H1 (cell line): ENCODE measurements around the gene DXO. TPM values are rescaled to one million over a fixed set of nuclear protein-coding genes. Genes with fewer than 3 reads are reported as not detected.

Source experiments
- CTCF ChIA-PET: fragments of 300-600 bp; sonication (Branson Sonifier 250); formaldehyde crosslinking; loops from one replicate; lab custom pipeline; 2021; ENCODE audit not compliant: partially characterized antibody; lab: Charles Lee
- POLR2A ChIA-PET: fragments of 300-600 bp; sonication (Branson Sonifier 250); formaldehyde crosslinking; loops from one replicate; lab custom pipeline; 2021; ENCODE audit warnings: inconsistent platforms; ENCODE audit not compliant: partially characterized antibody; lab: Charles Lee
- DNase-seq, 2 experiments: peaks; one replicate each; pipeline versions ENCODE4 v3.0.0 to v3.0.0-alpha.2; 2010 to 2022; ENCODE audit warnings: low spot score in 2 of 2, low read depth in 1 of 2, mixed read lengths in 1 of 2
- FAIRE-seq: peaks from 2 replicates; lab custom pipeline; 2011; peaks lifted over from hg19 to GRCh38; lab: Jason Lieb, UNC
- H2AFZ ChIP-seq: 2 replicates; pipeline ENCODE4 v1.8.1; 2012; ENCODE audit warnings: low read length, inconsistent platforms
- H2AK5ac ChIP-seq: 2 replicates; pipeline ENCODE4 v1.6.1; 2013; ENCODE audit warnings: low read depth, low read length
- H2BK120ac ChIP-seq: replicated peaks from 2 replicates; pipeline ENCODE3; 2013; ENCODE audit warnings: low read depth, low read length, inconsistent platforms
- H2BK12ac ChIP-seq: 2 replicates; pipeline ENCODE4 v1.6.1; 2013; ENCODE audit warnings: low read depth, low read length
- H2BK15ac ChIP-seq: 2 replicates; pipeline ENCODE4 v1.6.1; 2013; ENCODE audit warnings: low read length
- H2BK20ac ChIP-seq: 2 replicates; pipeline ENCODE4 v1.6.1; 2013; ENCODE audit warnings: low read length
- H2BK5ac ChIP-seq: 2 replicates; pipeline ENCODE4 v1.6.1; 2013; ENCODE audit warnings: low read depth, low read length
- H3K14ac ChIP-seq: 2 replicates; pipeline ENCODE4 v1.6.1; 2013; ENCODE audit warnings: inconsistent platforms; ENCODE audit not compliant: insufficient read length
- H3K18ac ChIP-seq: 2 replicates; pipeline ENCODE4 v1.6.1; 2013; ENCODE audit warnings: low read length; ENCODE audit errors: extremely low read depth
- H3K23ac ChIP-seq: 2 replicates; pipeline ENCODE4 v1.6.1; 2013; ENCODE audit warnings: inconsistent platforms; ENCODE audit not compliant: insufficient read length
- H3K23me2 ChIP-seq: 2 replicates; pipeline ENCODE4 v1.6.1; 2013; ENCODE audit warnings: low read depth, low read length
- H3K27ac ChIP-seq: 2 replicates; pipeline ENCODE4 v1.6.1; 2011; ENCODE audit warnings: low read depth, low read length, inconsistent platforms
- H3K27me3 ChIP-seq, 4 experiments: replicated peaks in 1 of 4; 1 replicate in 1 of 4; 2 replicates in 3 of 4; pipeline versions ENCODE4 v1.6.1 to v1.8.1; 2011 to 2013; ENCODE audit warnings: low read length in 3 of 4, mild to moderate bottlenecking in 3 of 4, inconsistent platforms in 2 of 4, mixed read lengths in 2 of 4, moderate library complexity in 1 of 4; ENCODE audit not compliant: control insufficient read depth in 3 of 4, insufficient read depth in 3 of 4; ENCODE audit errors: extremely low read depth in 1 of 4
- H3K36me3 ChIP-seq, 4 experiments: 2 replicates each; pipeline versions ENCODE4 v1.6.1 to v1.8.1; 2011 to 2013; ENCODE audit warnings: mild to moderate bottlenecking in 4 of 4, low read length in 3 of 4, moderate library complexity in 2 of 4, control low read depth in 1 of 4, inconsistent platforms in 1 of 4; ENCODE audit not compliant: insufficient read depth in 4 of 4, control insufficient read depth in 2 of 4
- H3K4ac ChIP-seq: replicated peaks from 2 replicates; pipeline ENCODE3; 2013; ENCODE audit warnings: low read length, low read depth, mixed read lengths, inconsistent platforms; ENCODE audit not compliant: insufficient read length
- H3K4me1 ChIP-seq, 4 experiments: replicated peaks in 1 of 4; 1 replicate in 1 of 4; 2 replicates in 3 of 4; pipeline versions ENCODE4 v1.6.1 to v1.8.1; 2011 to 2013; ENCODE audit warnings: low read length in 3 of 4, inconsistent platforms in 2 of 4, mixed read lengths in 1 of 4; ENCODE audit not compliant: insufficient read depth in 4 of 4, control insufficient read depth in 3 of 4
- H3K4me2 ChIP-seq, 2 experiments: 2 replicates each; pipeline versions ENCODE4 v1.6.1 to v1.8.1; 2011 to 2013; ENCODE audit warnings: low read depth in 2 of 2, low read length in 2 of 2, control low read depth in 1 of 2, inconsistent platforms in 1 of 2, mild to moderate bottlenecking in 1 of 2; ENCODE audit not compliant: insufficient read depth in 1 of 2
- H3K4me3 ChIP-seq, 4 experiments: fragments of 200-600, 300-600 bp in 1 of 4; sonication (generic), shearing (Covaris generic), sonication (Bioruptor Twin) in 1 of 4; 2 replicates each; pipeline versions ENCODE4 v1.5.1 to v1.8.1; 2011 to 2016; ENCODE audit warnings: low read length in 4 of 4, low read depth in 3 of 4, control low read depth in 2 of 4, inconsistent platforms in 2 of 4, mild to moderate bottlenecking in 2 of 4, mixed read lengths in 1 of 4, moderate library complexity in 1 of 4; ENCODE audit not compliant: insufficient read depth in 2 of 4; ENCODE audit errors: extremely low read depth in 1 of 4
- H3K56ac ChIP-seq: replicated peaks from 2 replicates; pipeline ENCODE3; 2013; ENCODE audit warnings: low read depth, mild to moderate bottlenecking, mixed read lengths, low read length, inconsistent platforms; ENCODE audit not compliant: insufficient read length
- H3K79me1 ChIP-seq: 2 replicates; pipeline ENCODE4 v1.6.1; 2013; ENCODE audit warnings: low read depth, low read length, control low read depth
- H3K79me2 ChIP-seq, 2 experiments: 2 replicates each; pipeline versions ENCODE4 v1.6.1 to v1.8.1; 2012 to 2013; ENCODE audit warnings: low read length in 2 of 2, mild to moderate bottlenecking in 2 of 2, inconsistent platforms in 1 of 2; ENCODE audit not compliant: insufficient read depth in 2 of 2, control insufficient read depth in 1 of 2
- H3K9ac ChIP-seq, 4 experiments: replicated peaks in 1 of 4; 1 replicate in 1 of 4; 2 replicates in 3 of 4; pipeline versions ENCODE4 v1.6.1 to v1.8.1; 2011 to 2013; ENCODE audit warnings: low read depth in 3 of 4, low read length in 3 of 4, control low read depth in 2 of 4, mild to moderate bottlenecking in 2 of 4, moderate library complexity in 2 of 4, inconsistent platforms in 1 of 4; ENCODE audit errors: extremely low read depth in 1 of 4
- H3K9me3 ChIP-seq, 2 experiments: 2 replicates each; pipeline versions ENCODE4 v1.6.1 to v1.8.1; 2012 to 2013; ENCODE audit warnings: mild to moderate bottlenecking in 2 of 2, moderate library complexity in 2 of 2, control low read depth in 1 of 2, inconsistent platforms in 1 of 2, low read depth in 1 of 2, low read length in 1 of 2, mixed read lengths in 1 of 2; ENCODE audit not compliant: insufficient read depth in 2 of 2
- H4K20me1 ChIP-seq, 2 experiments: replicated peaks in 1 of 2; 2 replicates each; pipeline versions ENCODE3 to v1.8.1; 2011 to 2013; ENCODE audit warnings: inconsistent platforms in 2 of 2, low read length in 2 of 2, mild to moderate bottlenecking in 1 of 2; ENCODE audit not compliant: insufficient read depth in 2 of 2, control insufficient read depth in 1 of 2
- H4K5ac ChIP-seq: 2 replicates; pipeline ENCODE4 v1.6.1; 2013; ENCODE audit warnings: low read length, low read depth, mixed read lengths, inconsistent platforms; ENCODE audit not compliant: insufficient read length
- H4K8ac ChIP-seq: 2 replicates; pipeline ENCODE4 v1.8.0; 2013; ENCODE audit warnings: mild to moderate bottlenecking, moderate library complexity, low read length, inconsistent platforms; ENCODE audit not compliant: insufficient read depth; ENCODE audit errors: extremely low read depth
- H4K91ac ChIP-seq: replicated peaks from 2 replicates; pipeline ENCODE3; 2013; ENCODE audit warnings: low read length, mixed read lengths, inconsistent platforms; ENCODE audit not compliant: insufficient read length
- NRF1 ChIP-seq: IDR thresholded peaks from 2 replicates; pipeline ENCODE4 v1.6.1; 2011; ENCODE audit warnings: mild to moderate bottlenecking, low read depth, low read length, improper control_type of control experiment
- POU5F1 ChIP-seq: IDR thresholded peaks from 2 replicates; pipeline ENCODE4 v1.6.1; 2011; ENCODE audit warnings: low read depth, mild to moderate bottlenecking, low read length, moderate library complexity
- SIX5 ChIP-seq: IDR thresholded peaks from 2 replicates; pipeline ENCODE4 v1.6.1; 2011; ENCODE audit warnings: mild to moderate bottlenecking, low read depth, low read length
- whole genome bisulfite sequencing, 2 experiments: shearing (Covaris generic) in 1 of 2; methylation state at CpG; one replicate each; pipeline versions ENCODE4 v1.1.6 to v1.1.7; 2013 to 2015; ENCODE audit warnings: low lambda C conversion rate in 2 of 2, mixed read lengths in 2 of 2, inconsistent platforms in 1 of 2, low coverage in 1 of 2, missing lambda C conversion rate in 1 of 2; ENCODE audit not compliant: insufficient replicate concordance in 2 of 2, insufficient coverage in 1 of 2, insufficient read length in 1 of 2; ENCODE audit errors: extremely low coverage in 1 of 2, missing lambda C conversion rate in 1 of 2; 5-methylcytosine and 5-hydroxymethylcytosine counted together
- polyA plus RNA-seq, 7 experiments: library from polyadenylated mRNA; depleted of rRNA in 3 of 7; stranded (reverse) in 5 of 7; unstranded in 2 of 7; fragments of >200 nt in 5 of 7; fragments of 200-250 nt in 2 of 7; gene quantifications; 1 replicate in 5 of 7; 2 replicates in 1 of 7; 4 replicates in 1 of 7; pipeline versions ENCODE4 v1.2.1 to v1.2.3, GENCODE V29; 2011 to 2013; ENCODE audit warnings: missing spikeins in 2 of 7, mixed read lengths in 2 of 7
- total RNA-seq: library from RNA; stranded (reverse); fragmentation: NEBNext Ultra II Directional; extraction: Animal tissue kit (Norgen Biotek cat#: 25700); gene quantifications from 2 replicates; pipeline ENCODE4 v1.2.1, GENCODE V29; 2021

Gene DXO
- total and polyA plus RNA-seq, 2 of the 8 experiments (the other 6 are each of a cell fraction or from before 2014, with no cell fraction given) = 14.7 to 23.9 TPM

GRCh38 chr6:31979238-31979898, 7.4 kb upstream of the DXO start:
- CTCF ChIA-PET = interaction anchor here (0.8 to 1.8 kb wide), 4 partner anchors 28 to 187 kb away, joined by 3 to 9 read pairs (median 4); no protein-coding TSS in a partner anchor
- FAIRE-seq = no peak

More at GRCh38 chr6:31979238-31979898, 7.4 kb upstream of the DXO start:
- Histone ChIP-seq H4K8ac (no peak overlapping the region), H3K27me3 (no peaks in the 10 kb centered on the region), H3K9ac (no peak overlapping the region), H2BK120ac (no peak overlapping the region), H3K4me1 (no peaks in the 10 kb centered on the region), H2AFZ (no peak overlapping the region), H3K79me1 (no peaks in the 10 kb centered on the region), H3K56ac (no peak overlapping the region), H3K4ac (no peak overlapping the region), H3K4me3 (no peak overlapping the region), H2BK12ac (no peak overlapping the region), H2AK5ac (no peak overlapping the region), H4K91ac (no peak overlapping the region), H4K5ac (no peak overlapping the region), H3K23ac (no peak overlapping the region), H3K36me3 (peaks cover 0 to 3% (median 1%) of the 10 kb centered on the region in 4 experiments; a peak in 3 of 8 replicates), H3K9me3 (peaks cover 0 to 5% of the 10 kb centered on the region in 2 experiments; a peak in 1 of 4 replicates), H3K79me2 (no peaks in the 10 kb centered on the region), H3K14ac (no peak overlapping the region), H3K23me2 (no peaks in the 10 kb centered on the region), H2BK5ac (no peak overlapping the region), H2BK15ac (no peak overlapping the region), H3K27ac (no peak overlapping the region), H3K4me2 (no peak overlapping the region), H4K20me1 (no peaks in the 10 kb centered on the region), H3K18ac (no peak overlapping the region), H2BK20ac (no peak overlapping the region)
- WGBS, 2 experiments = 98% methylated on average over 3 of the region's 3 CpGs; no CpG with 5 or more reads in 1 of the 2 experiments
- TF ChIP-seq POU5F1 = no peak
- no peak for TF ChIP-seq NRF1
- TF ChIP-seq SIX5 = no peak
- DNase-seq = no peak
- POLR2A ChIA-PET = interaction anchor here (1.0 to 1.5 kb wide), 3 partner anchors 8 to 27 kb away, joined by 3 read pairs; partner anchors contain the start of gene DXO
